GM10248 (cell line): ENCODE results near the gene KANSL2.

ENCODE experiments used
- CTCF ChIA-PET: fragments of 300-600 bp; sonication (Branson Sonifier 250); formaldehyde crosslinking; extraction: SDS; loops from one replicate; lab custom pipeline; 2021; ENCODE audit warnings: antibody characterized with exemption; lab: Yijun Ruan, JAX
- POLR2A ChIA-PET: fragments of 350-650 bp; sonication (Branson Sonifier 250); formaldehyde crosslinking; extraction: SDS; loops from one replicate; lab custom pipeline; 2020; ENCODE audit warnings: antibody characterized with exemption; lab: Yijun Ruan, JAX
- DNase-seq: peaks from one replicate; pipeline ENCODE4 v3.0.0; 2012; ENCODE audit errors: extremely low spot score
- TF ChIP-seq, protein P1 (sequence below): IDR thresholded peaks from 2 replicates; pipeline ENCODE4 v1.5.1; 2012; ENCODE audit warnings: mild to moderate bottlenecking, low read depth; ENCODE audit errors: extremely low read depth, missing control alignments, control extremely low read depth

KANSL2 gene

GRCh38 chr12:48693572-48693971 lies 11.5 kb upstream of the KANSL2 start:
- no peak for DNase-seq
- ChIA-PET POLR2A (interaction anchor here (0.6 to 1.1 kb wide), 3 partner anchors 11 to 757 kb away, joined by 3 to 6 read pairs (median 4); partner anchors contain the start of gene KANSL2), CTCF (interaction anchor here (1.0 to 1.3 kb wide), 2 partner anchors 11 to 12 kb away, joined by 3 to 4 read pairs; no protein-coding TSS in a partner anchor)

DNA sequence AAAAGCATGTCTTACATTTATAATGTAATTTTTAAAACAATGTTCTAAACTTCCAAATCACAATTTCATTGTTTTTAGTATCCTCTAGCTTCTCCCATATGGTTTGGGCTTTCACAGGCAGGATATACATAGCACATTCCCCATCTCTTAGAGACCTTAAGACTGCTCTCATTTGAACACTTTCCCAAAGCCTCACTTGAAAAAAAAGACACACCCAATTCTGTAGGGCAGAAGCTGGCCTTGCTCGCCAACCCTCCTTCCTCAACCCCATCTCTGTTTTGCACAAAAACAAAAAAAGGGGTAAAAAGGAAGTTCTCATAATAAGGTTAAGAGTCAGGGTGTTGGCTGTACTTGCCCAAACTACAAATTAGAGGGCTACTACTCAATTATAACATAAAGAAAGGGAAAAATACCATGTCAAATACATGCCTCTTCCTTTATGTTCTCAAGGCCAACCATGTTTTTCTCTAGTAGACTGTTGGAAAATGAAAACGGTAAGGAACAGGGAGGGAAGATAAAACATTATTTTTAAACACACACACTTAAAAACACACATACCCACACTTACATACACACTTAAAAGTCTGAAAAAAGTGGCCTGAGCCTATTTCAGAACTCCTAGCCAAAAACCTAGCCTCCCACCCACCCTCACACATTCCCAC lies 9.9 kb upstream of the KANSL2 start:
- DNase-seq: no peak
- POLR2A ChIA-PET: interaction anchor here (0.8 kb wide), 1 partner anchor 10 kb away, joined by 3 read pairs; the partner anchor contains the start of gene KANSL2
- TF ChIP-seq, protein P1, sequence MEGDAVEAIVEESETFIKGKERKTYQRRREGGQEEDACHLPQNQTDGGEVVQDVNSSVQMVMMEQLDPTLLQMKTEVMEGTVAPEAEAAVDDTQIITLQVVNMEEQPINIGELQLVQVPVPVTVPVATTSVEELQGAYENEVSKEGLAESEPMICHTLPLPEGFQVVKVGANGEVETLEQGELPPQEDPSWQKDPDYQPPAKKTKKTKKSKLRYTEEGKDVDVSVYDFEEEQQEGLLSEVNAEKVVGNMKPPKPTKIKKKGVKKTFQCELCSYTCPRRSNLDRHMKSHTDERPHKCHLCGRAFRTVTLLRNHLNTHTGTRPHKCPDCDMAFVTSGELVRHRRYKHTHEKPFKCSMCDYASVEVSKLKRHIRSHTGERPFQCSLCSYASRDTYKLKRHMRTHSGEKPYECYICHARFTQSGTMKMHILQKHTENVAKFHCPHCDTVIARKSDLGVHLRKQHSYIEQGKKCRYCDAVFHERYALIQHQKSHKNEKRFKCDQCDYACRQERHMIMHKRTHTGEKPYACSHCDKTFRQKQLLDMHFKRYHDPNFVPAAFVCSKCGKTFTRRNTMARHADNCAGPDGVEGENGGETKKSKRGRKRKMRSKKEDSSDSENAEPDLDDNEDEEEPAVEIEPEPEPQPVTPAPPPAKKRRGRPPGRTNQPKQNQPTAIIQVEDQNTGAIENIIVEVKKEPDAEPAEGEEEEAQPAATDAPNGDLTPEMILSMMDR: no peak
- CTCF ChIA-PET: interaction anchor here (1.2 to 2.5 kb wide), 2 partner anchors 10 to 12 kb away, joined by 3 to 11 read pairs; partner anchors contain the start of gene KANSL2

More at GRCh38 chr12:48693572-48693971, 11.5 kb upstream of the KANSL2 start:
- TF ChIP-seq, protein P1: no peak

DNA sequence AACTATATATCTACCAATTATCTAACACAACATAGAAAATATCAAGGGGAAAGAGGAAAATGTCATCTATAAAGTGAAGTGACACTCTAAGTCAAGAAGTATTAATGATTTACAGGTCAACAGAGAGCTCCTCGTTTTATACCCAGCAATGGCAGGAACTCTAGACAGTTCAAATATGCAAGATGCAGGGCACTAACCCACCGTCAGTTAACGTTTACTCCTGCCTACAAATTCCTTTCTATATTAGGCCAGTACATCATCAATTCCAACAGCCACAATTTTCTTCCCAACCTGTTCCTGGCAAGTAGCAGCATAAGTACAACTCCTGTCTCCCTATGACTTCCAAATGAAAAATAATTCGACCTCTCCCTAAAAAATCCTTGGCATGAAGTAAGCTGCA lies 9.0 kb upstream of the KANSL2 start:
- TF ChIP-seq, protein P1: no peak
- no peak for DNase-seq
- POLR2A ChIA-PET: interaction anchor here (0.8 kb wide), 1 partner anchor 9 kb away, joined by 3 read pairs; the partner anchor contains the start of gene KANSL2
- CTCF ChIA-PET: interaction anchor here (1.2 to 2.5 kb wide), 2 partner anchors 9 to 13 kb away, joined by 3 to 11 read pairs; partner anchors contain the start of gene KANSL2

- CTCF ChIA-PET: interaction anchor here (1.4 to 2.5 kb wide), 2 partner anchors 9 to 13 kb away, joined by 4 to 11 read pairs; partner anchors contain the start of gene KANSL2
- POLR2A ChIA-PET: no interaction called here
- no peak for DNase-seq
- TF ChIP-seq, protein P1: no peak
Observed at GRCh38 chr12:48690436-48690835, 8.4 kb upstream of the KANSL2 start.

DNA sequence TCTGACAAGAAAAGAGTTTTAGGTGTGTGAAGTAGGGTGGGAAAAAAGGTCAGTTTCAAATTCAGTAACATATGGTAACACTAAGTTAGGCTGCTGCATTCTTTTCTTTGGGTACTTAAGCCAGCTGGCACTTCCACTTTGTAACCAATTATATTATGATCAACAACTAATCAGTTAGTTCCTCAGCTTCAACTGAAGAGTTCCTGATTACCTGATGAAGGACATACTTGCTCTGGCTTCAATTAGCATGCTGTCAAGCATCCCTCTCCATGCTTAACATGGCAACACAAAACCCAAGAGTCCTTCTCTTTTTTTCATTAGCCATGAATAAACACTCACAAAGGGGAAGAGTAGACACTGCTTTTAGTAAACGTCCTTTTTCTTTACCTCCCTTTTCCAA lies 6.8 kb upstream of the KANSL2 start:
- CTCF ChIA-PET: no interaction called here
- POLR2A ChIA-PET: no interaction called here
- DNase-seq: no peak
- TF ChIP-seq, protein P1: no peak

DNA sequence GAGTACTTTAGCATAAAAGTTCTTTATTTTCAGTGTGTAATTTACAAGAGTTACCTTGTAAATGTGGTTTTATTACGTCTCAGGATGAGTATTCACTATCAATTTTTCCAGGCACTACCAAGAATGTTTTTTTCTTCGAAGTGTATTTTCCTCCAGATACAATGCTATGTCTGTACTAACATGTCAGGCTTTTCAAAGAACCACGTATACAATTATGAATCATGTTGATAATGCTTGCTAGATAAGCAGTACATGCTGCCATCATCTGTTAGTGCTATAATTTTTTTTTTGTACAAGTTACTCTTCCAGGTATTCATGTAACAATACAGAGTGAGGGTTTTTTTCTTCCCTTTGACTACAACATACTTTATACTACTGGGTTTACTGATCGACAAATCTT lies 5.6 kb upstream of the KANSL2 start:
- TF ChIP-seq, protein P1: no peak
- no peak for DNase-seq
- ChIA-PET POLR2A (interaction anchor here (0.6 kb wide), 1 partner anchor 584 kb away, joined by 3 read pairs; no protein-coding TSS in a partner anchor), CTCF (interaction anchor here (1.4 kb wide), 1 partner anchor 13 kb away, joined by 3 read pairs; no protein-coding TSS in a partner anchor)
